ENCODE measurements around the gene CPT1A.

Gene CPT1A

DNA sequence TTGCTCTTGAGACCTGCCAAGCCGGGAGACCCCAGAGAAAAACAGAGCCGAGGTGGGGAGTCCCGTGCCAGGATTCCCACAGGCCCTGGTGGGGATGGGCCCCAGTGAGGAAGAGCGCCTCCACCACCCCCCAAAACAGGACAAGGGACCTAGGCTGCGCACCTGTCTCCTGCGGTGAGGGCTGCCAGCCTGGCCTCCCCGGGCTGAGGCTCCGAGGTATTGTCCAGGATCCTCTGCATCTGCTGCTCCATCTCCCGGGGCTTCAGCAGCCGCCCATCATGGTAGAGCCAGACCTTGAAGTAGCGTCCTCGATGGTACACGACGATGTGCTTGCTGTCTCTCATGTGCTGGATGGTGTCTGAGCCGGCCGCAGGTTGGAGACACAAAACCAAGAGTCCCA lies 57.1 kb downstream of the CPT1A start:
- no peak for DNase-seq

DNA sequence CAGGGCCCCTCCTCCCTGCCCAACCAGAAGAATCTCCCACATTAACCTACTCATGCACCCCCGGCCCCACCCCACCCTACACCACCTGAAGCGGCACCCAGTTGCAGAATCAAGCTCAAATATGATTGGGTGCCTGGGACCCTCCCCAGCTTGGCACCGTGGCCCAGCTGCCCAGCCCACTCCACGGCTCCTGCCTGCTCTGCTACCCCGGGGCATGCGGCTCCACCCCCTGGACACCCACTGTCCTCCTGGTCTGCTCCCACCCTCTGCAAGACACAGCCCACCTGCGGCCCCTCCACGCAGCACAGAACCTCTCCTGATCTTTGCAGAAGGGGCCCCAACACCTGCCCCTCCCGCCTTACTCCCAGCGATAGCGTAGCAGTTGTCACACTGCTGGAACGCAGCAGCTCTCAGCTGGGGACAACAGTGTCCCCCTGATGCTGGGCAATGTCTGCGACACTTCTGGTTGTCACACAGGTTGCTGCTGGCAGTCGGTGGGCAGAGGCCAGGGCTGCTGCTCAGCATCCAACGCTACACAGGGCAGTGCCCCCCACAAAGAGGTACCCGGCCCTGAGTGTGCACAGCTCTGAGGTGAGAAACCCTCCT lies 58.4 kb downstream of the CPT1A start:
- no peak for DNase-seq

DNA sequence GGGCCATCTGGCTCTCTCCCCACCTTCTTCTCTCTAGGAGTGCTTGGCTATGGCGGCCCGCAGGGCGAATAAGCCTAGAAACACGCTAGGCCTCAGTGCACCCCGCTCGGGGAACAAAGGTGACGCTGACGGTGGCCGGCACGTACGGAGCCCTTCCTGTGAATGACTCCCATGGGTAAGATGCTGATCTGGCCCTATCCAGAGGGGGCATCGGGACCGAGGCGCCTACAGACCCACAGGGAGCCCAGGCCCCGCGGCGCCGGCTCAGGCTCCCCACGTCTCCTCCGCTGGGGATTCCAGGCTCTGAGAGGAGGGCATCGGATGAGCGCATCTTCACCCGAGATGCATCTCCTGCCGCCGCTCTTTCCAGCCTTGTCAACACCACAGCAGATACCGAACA lies 59.0 kb downstream of the CPT1A start:
- DNase-seq: no peak

DNA sequence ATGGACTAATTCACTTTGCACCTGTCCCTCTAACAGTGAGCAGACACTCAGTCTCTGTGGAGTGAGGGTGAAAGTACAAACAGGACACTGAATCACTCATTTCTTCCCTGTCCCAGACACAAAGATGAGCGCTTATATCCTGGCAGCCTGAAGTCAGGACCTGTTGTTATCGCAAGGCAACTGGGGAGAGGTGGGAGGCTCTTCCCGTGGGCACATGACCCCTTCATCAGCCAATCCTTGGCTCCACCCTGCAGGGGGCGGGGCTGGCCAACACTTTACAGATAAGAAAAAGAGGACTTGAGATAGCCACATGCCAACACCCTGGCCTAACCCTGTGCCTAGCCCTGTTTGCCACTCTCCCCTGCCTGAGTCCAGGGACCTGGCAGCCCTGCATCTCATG lies 60.9 kb downstream of the CPT1A start:
- no peak for DNase-seq

DNA sequence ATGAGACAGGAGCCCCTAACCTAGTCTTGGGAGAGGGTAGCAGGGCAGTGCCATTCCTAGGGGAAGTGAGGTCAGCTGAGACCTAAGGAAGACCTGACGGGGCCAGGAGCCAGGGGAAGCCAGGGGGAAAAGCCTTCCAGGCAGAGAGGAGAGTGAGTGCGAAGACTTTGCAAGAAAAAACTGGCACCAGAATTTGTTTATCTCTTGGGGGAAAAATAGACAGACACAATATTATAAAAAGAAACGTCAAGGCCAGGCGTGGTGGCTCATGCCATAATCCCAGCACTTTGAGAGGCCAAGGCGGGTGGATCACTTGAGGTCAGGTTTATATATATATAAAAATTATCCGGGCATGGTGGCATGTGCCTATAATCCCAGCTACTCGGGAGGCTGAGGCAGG lies 63.5 kb downstream of the CPT1A start:
- no peak for DNase-seq

DNA sequence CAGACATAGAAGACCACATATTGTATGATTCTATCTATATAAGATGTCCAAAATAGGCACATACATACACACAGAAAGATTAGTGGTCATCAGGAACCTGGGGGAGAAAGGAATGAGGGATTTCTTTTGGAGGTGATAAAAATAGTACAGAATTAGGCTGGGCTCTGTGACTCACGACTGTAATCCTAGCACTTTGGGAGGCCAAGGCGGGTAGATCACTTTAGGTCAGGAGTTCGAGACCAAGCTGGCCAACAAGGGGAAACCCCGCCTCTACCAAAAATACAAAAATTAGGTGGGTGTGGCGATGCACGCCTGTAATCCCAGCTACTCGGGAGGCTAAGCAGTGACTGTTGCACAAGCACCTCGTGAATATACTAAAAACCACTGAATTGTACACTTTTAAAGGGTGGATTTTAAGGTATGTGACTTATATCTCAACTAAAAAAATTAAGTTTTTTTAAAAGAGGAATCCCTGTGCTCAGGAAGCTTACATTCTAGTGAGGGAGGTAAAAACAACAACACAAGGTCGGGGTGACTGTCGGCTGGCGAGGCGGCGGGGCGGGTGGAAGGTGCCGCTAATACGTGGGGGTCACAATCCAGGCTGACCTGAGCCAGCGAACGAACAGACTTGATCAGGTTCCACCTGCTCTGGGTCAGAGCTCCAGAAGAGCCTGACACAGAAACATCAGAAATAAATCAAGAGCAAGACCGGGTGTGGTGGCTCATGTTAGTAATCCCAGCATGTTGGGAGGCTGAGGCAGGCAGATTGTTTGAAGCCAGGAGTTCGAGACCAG lies 65.1 kb downstream of the CPT1A start:
- no peak for DNase-seq

DNA sequence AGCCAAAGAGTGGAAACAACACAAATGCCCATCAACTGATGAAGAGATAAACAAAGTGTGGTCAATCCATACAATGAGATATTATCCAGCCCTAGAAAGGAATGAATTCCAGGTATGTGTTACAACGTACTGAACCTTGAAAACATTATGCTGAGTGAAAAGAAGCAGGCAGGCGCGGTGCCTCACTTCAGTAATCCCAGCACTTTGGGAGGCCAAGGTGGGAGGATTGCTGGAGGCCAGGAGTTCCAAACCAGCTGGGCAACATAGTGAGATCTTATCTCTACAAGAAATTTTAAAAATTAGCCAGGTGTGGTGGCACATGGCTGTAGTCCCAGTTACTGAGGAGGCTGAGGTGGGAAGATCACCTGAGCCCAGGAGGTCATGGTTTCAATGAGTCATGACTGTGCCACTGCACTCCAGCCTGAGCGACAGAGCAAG lies 65.7 kb downstream of the CPT1A start:
- no peak for DNase-seq

DNA sequence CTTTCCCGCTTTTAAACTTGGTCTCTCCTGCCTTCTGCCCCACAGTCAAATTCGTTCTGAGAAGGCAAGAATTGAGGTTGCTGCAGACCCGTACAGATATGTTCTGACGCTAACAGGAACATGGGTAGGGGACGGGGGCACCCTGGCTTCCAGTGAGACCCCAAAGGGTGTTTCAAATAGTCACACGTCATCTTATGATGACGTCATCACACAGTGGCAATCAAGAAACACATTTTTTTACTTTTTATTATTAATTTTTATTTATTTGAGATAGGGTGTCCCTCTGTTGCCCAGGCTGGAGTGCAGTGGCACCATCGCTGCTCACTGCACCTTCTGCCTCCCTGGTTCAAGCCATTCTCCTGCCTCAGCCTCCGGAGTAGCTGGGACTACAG lies 67.5 kb downstream of the CPT1A start:
- no peak for DNase-seq

DNA sequence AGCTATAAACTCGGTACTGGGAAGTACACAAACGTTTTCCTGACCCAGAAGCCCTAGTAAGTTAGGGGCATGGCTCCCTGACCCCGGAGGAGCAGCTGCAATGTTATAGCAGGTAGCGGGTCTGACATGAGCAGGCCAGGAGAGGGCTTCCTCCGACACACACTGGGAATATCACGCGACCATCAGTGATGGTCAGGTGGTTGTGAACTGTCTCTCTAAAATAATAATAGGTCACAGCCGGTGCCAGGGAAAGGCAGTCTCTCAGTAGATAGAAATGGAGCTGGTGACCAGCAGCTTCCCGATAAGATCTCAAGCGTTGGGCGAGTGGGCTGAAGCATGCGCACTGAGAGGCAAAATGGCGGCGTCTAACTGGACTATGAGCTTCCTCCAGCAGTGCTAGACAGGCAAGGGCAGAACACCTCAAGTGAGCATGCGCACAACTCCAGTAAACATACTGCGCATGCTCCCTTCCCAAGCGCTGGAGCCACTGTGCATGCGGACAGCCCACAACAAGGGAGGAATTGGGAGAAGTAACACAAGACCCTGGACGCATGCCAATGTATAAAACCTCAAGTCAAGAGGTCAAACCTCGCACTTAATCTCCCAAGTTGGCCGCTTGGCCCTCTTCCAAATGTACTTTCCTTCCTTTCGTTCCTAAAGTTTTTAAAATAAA lies 68.1 kb downstream of the CPT1A start:
- no peak for DNase-seq

DNA sequence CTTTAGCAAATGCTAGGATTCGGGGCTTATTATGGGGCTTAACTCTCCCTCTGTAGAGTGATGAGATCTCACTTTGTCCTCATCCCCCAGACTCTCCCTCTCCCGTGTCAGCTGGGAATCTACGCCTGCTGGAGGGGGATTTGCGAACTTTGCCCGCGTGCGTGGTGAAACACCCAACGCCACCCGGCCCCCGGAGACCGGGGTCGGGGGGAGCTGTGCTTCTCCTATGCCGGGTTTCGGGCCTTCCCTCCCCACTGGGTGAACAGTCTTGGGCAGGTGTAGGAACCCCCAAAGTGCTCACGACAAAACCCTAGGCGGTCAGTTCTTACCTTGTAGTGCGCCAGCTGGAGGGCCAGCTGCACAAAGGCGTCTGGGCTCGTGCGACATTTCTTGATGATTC lies 68.8 kb downstream of the CPT1A start:
- no peak for DNase-seq

DNA sequence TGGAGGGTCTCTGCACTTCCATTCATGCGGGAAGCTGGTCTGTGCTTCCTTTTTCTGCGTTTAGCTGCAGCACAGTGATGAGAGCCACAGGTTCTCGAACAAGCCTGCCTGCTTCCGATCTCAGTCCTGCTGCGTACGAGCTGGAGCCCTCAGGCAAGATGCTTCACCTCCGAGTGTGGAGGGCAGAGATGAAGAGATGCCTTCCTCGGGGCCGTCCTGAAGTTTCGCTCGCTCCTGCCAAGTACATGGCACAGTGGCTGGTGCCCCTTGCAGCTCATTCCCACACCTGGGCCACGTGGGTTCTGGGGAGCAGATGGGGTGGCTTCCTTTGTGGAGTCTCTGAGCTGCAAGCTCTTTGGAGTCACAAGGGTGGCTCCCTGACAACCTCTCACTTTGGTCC lies 70.9 kb downstream of the CPT1A start:
- no peak for DNase-seq

DNA sequence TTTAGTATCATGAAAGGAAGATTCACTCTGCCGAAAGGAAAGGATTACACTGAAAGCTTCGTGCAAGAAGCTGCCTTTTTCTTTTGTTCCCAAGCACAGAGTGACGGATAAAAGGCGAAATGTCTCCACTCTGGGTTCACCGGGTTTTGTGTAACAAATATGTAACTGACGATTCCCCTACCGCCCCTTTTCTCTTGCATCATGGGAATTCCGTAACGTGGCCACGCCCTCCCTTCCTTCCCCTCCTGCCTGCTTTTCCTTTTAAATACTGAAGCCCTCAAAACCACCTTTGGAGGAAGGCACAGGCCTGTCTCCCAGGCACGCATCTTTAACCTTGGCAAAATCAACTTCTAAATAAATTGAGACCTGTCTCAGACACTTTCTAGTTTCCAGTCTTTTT lies 74.0 kb downstream of the CPT1A start:
- DNase-seq: no peak

DNA sequence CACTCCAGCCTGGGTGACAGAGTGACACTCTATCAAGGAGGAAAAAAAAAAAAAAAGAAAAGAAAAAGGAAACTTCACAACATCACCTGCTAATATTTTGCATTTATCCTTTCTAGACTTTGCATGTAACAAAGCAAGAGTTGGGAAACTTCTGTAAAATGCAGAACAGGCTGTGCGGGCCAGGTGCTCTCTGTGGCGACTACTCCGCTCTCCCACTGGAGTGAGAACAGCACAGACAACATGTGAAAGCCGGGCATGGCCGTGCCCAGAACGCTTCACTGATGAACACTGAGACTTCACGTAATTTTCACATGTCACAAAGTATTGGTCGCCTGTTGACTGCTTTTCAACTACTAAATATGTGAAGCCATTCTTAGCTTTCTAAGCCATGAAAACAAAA lies 74.9 kb downstream of the CPT1A start:
- no peak for DNase-seq

DNA sequence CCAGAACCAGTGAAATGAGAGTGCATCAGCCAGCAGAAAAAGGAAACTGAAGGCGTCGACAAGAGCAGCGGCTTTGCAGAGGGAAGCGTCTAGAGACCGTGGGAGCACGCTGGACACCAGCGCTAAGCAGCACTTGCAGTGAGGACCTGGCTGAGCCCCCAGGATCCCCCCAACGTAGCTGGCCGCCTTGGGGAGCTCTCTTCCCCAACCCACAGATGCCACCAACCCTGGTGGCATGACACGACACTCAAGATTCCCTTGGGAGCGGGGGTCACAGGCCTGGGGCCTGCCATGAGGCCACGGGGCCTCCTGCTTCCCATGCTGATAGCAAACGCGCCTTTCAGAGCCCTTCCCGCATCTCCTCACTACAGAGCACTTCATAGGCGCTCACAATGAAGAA lies 77.0 kb downstream of the CPT1A start:
- DNase-seq: no peak

DNA sequence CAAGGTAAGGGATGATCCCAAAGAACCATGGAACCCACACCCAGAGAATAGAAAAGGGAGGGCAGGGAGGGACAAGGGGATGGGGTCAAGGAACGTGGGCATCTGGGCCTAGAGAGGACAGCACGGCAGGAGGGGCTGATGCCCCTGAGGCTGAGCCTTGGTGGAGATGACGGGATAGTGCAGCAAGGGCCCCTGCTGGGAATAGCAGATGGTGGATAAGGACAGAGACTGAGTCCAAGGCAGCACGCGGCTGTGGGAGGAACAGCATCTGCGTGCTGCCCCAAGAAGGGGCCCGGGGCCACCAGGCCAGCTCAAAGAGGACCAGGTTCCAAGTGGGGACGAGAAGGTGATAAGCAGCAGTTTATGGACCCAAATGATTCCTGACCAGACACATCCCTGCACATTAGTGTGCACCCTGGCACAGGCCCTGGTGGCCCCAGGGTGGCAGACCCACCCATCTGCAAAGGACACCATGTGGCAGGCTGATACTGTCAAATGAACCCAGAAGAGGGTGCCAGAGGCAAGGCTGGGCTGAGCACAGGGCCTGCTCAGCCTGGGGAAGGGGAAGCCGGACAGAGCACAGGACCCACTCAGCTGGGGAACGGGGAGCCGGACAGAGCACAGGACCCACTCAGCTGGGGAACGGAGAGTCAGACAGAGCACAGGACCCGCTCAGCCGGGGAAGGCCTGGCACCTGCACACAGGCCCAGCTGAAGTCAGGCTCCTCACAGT lies 77.6 kb downstream of the CPT1A start:
- peak; percentile 12 to 43 for DNase-seq

DNA sequence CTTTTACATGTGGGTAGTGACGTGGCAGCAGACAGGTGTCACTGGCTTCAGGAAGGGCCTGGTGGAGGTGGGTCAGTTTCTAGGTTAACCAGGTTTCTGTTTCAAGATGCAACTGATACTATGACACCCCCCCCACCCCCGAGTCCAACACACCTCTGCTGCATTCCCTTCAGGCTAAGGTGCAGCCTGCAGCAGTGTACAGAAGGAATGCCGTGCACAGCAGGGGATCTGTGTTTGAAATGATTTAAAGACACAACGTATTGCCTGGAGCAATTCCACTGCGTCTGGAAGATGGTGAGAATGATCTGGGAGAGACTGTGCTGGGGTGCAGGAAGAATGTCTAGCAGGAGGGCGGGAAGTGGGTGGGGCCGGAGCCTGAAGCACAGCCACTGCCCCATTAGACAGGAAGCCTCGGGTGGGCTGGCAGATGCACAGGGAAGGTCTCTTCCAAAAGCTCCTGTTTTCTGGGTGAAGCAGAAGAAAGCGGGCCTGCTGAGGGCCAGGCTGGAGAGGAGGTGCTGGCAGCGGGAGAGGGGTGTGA lies 78.5 kb downstream of the CPT1A start:
- no peak for DNase-seq

DNA sequence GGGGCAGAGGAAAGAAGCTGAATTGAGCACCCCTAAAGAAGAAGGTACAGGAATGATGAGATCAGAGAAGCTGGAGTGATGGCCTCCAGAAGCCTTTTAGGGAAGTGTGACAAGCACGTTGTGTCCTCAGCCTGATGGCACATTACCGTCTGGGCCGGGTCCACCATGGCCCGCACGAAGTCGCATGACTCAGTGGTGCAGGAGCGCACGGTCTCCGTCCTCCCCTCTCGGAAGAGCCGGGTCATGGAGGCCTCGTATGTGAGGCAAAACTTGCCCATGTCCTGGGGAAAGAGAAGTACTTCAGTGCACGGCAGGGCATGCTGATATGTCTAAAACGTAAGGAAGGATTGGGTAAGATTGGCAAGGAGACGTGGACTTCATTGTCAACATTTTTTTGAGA lies 79.2 kb downstream of the CPT1A start:
- DNase-seq: no peak

DNA sequence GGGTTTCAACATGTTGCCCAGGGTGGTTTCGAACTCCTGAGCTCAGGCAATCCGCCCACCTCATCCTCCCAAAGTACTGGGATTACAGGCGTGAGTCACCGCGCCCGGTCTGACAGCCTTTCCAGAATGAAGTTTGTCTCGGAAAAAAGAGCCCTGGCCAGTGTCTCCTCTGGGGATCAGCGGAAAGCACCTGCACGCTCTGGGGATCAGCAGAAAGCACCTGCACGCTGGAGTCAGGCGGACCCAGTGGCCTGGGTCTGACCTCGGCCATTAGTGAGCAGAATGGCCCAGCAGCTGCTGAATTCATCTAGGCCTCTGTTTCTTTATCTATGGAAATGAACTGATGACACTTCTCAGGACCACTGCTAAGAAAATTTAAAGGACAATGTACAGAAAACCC lies 79.9 kb downstream of the CPT1A start:
- DNase-seq: no peak

DNA sequence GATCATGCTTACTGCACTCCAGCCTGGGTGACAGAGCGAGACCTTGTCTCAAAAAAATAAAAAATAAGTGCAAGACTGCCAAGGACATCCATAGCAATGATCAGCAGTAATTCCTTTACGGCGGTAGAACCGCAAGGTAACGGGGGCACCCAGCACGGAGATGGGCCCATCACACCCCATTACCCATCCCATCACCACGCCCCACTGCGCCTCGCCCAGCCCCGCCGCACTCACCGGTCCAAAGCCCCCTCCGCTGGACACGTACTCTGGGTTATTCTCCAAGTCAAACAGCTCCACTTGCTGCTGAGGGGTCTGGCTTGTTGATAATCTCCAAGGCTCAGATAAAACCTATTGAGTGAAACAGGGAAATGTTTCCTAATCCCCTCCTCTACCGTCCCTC lies 81.7 kb downstream of the CPT1A start:
- no peak for DNase-seq

DNA sequence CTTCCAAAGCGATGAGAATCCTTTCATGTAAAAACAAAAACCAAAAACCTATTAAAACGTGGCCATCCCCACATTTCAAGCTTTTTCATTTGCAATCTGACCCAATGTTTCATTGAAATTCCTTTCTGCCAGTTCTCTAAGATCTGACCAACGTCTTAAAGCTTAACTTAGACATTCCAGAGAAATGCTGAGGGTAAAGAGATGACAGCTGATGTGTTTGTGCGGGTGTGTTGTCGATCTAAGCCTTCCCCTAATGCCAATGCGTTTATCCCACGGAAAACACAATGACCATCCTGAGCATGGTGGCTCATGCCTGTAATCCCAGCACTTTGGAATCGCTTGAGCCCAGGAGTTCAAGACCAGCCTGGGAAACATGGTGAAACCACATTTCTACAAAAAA lies 84.0 kb downstream of the CPT1A start:
- no peak for DNase-seq

DNA sequence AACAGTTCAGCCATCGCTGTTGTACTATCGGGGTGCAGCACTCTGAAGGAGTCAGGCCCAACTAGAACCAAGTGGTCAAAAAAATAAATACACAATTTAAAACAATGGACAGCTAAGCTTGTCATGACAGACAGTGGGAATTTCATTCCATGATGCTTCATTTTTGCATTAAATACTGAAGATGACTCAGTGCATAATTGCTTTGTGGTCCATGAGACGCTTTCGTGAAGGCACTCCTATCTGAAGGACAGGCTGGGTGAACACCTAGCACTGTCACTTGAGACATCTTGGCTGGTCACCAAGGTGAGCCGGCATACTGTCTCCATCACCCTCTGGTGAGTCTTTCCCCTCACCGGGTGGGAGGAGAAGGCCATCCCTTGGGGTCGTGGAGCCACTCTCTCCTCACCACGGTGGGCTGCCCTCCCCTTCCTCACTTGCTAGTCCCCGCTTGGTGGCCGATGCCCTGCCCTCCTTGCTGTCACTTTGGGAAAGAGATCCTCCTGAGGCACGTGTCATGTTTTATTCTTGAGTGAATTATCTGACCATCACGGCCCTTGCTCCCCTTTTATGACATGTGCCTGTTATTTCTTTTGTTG lies 85.4 kb downstream of the CPT1A start:
- DNase-seq: no peak

DNA sequence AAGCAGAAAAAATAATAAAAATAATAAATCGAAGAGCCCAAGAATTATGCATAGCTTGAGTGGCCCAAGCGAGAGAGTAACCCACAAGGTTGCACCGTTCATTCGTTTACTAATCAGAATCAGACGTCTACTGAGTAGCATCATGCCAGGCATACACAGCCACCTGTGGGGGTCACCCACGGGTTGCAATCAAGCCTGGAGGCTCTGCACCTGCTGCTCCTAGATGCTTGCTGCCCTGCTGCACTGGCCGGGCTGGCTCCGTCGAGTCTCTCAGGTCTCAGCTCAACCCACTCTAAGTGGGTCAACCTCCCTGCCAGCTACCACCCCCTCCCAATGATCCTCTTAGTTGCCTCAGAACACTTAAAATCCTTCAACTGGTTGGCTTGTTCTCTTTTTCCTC lies 88.4 kb downstream of the CPT1A start:
- DNase-seq: peak in 1 of 2 experiments; percentile 10

DNA sequence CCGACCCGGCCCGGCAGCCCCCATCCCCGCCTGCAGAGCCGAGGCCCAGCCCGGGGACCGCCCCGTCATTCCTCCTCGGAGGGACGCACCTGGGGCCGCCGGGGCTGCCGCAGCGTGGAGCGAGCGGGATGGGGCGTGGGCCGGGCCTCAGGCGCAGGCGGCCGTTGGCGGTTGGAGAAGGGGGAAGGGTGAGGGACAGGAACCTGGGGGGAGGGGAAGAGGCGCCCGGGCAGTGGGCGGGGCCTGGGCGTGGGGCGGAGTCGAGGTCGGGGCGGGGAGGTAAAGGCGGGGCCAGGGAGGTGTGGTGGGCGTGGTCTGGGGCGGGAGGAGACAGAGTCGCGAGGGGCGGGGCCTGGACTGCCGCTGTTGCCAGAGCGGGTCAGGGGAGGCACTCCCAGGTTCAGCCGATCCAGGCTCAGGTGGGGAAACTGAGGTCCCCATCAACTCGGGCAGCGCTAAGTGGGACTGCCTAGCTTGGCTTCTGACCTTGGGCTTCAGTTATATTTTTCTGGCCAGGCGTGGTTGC lies 90.3 kb downstream of the CPT1A start, which contains the start of gene TESMIN:
Gene TESMIN, minus strand, starts transcription at position 190 of the 526 bp plus-strand sequence. CDS start 860 bp downstream, outside the sequence.
- peak; percentile 22 to 44 for DNase-seq

Measured in NCI-H524 (cell line).